ENCODE results near the gene XIAP.

DNA sequence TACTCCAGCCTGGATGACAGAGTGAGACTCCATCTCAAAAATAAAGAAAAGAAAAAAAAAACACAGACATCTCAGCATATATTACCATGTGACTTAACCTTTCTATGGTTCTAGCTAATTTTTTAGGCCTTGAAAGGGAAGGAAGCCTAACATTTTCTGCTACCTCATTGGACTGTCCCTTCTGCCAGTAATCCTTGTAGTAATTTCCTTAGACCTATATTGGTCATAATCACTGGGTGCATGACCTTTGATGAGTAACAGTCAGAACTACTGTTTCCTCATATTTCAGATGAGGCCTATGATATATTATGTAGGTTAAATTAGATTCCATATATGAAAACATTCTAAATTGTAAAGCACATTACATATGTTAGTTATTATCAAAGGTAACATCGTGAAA lies 9.6 kb downstream of the XIAP start:
- no peak for TF ChIP-seq POLR2A (IDR thresholded peaks at IDR 0.05; ENCODE audit: low read depth)
- no peak for TF ChIP-seq EP300 (IDR thresholded peaks at IDR 0.05)

Measured in esophagus muscularis mucosa (tissue), 2 donors.